Vagina (tissue), 2 donors: ENCODE data around the gene RPL22. TPM values are rescaled to one million over a fixed set of nuclear protein-coding genes. Genes with fewer than 3 reads are reported as not detected.

Experiments
- DNase-seq, 2 donors: peaks; one replicate each; pipeline ENCODE4 v3.0.0-alpha.2; 2017; ENCODE audit errors: extremely low spot score in 2 of 2
- H3K27ac ChIP-seq: fragments of 200-600 bp; sonication (generic); one replicate; pipeline ENCODE4 v1.5.1; 2019
- H3K27me3 ChIP-seq: fragments of 200-600 bp; sonication (generic); one replicate; pipeline ENCODE4 v1.5.1; 2019
- H3K36me3 ChIP-seq, 2 donors: fragments of 200-600 bp; sonication (generic); one replicate each; pipeline ENCODE4 v1.5.1; 2017 to 2019
- H3K4me1 ChIP-seq: fragments of 200-600 bp; sonication (generic); one replicate; pipeline ENCODE4 v1.5.1; 2019
- H3K4me3 ChIP-seq, 2 donors: fragments of 200-600 bp; sonication (generic); 1 replicate in 1 of 2; 2 replicates in 1 of 2; pipeline ENCODE4 v1.5.1; 2016 to 2019
- H3K9me3 ChIP-seq: fragments of 200-600 bp; sonication (generic); one replicate; pipeline ENCODE4 v1.5.1; 2019
- CTCF ChIP-seq, 3 experiments: fragments of 450-650 bp in 2 of 3; fragments of 200-600 bp in 1 of 3; sonication (generic) in 1 of 3; IDR thresholded peaks; one replicate each; pipeline ENCODE4 v1.5.1; 2017 to 2019; ENCODE audit warnings: antibody characterized with exemption in 3 of 3, mild to moderate bottlenecking in 2 of 3, moderate library complexity in 2 of 3
- POLR2A ChIP-seq, 2 donors: fragments of 450-650 bp; IDR thresholded peaks; one replicate each; pipeline ENCODE4 v1.6.1; 2017; ENCODE audit warnings: antibody characterized with exemption in 2 of 2, mild to moderate bottlenecking in 2 of 2, moderate library complexity in 2 of 2
- POLR2AphosphoS5 ChIP-seq, 2 donors: sonication (generic); formaldehyde crosslinking; IDR thresholded peaks; one replicate each; pipeline ENCODE4 v1.9.0; 2017; ENCODE audit warnings: antibody characterized with exemption in 2 of 2, mild to moderate bottlenecking in 2 of 2, low read depth in 1 of 2; ENCODE audit not compliant: insufficient read depth in 1 of 2
- intact Hi-C: fragments of 100-400 bp; cut with DNase I; formaldehyde crosslinking; loops from one replicate; pipeline ENCODE4 v1.15.1; 2023
- total RNA-seq: library from RNA; depleted of rRNA; stranded (reverse); fragments of >200 nt; gene quantifications from one replicate; pipeline ENCODE4 v1.2.3, GENCODE V29; 2016

RPL22 gene
- total RNA-seq, 1 donor from 2014 or later, result 154 TPM

GRCh38 chr1:6246497-6247467 is 47.4 kb upstream of the RPL22 start:
- TF ChIP-seq POLR2A (IDR thresholded peaks at IDR 0.05) (no peak), POLR2AphosphoS5 (IDR thresholded peaks at IDR 0.05; ENCODE audit: insufficient read depth in 1 of 2, low read depth in 1 of 2) (peak; percentile 29 to 39), CTCF (IDR thresholded peaks at IDR 0.05) (peak; percentile 93 to 97 (median 97))
- intact Hi-C loops, result loop anchor here (5.0 to 10.0 kb wide), 3 partner anchors 101 to 188 kb away; no protein-coding TSS in a partner anchor
- no peak for DNase-seq
- no peak overlapping the region for H3K27ac ChIP-seq
- no peak overlapping the region for H3K4me3 ChIP-seq
- no peaks in the 10 kb centered on the region for H3K9me3 ChIP-seq
- H3K4me1 ChIP-seq, result peaks cover 30% of the 10 kb centered on the region
- peaks cover 25% of the 10 kb centered on the region for H3K27me3 ChIP-seq
- H3K36me3 ChIP-seq, result no peaks in the 10 kb centered on the region

GRCh38 chr1:6245869-6246496 is 46.6 kb upstream of the RPL22 start:
- H3K27me3 ChIP-seq, result peaks cover 27% of the 10 kb centered on the region
- no peaks in the 10 kb centered on the region for H3K9me3 ChIP-seq
- no peak for DNase-seq
- TF ChIP-seq CTCF (IDR thresholded peaks at IDR 0.05), result no peak
- TF ChIP-seq POLR2A (IDR thresholded peaks at IDR 0.05), result no peak
- H3K27ac ChIP-seq, result no peak overlapping the region
- no peak overlapping the region for H3K4me3 ChIP-seq
- peaks cover 37% of the 10 kb centered on the region for H3K4me1 ChIP-seq
- intact Hi-C loops, result loop anchor here (5.0 to 10.0 kb wide), 3 partner anchors 101 to 189 kb away; no protein-coding TSS in a partner anchor
- no peaks in the 10 kb centered on the region for H3K36me3 ChIP-seq

GRCh38 chr1:6245086-6245868 is 45.9 kb upstream of the RPL22 start:
- intact Hi-C loops, result loop anchor here (5.0 to 10.0 kb wide), 3 partner anchors 102 to 190 kb away; no protein-coding TSS in a partner anchor
- no peak for TF ChIP-seq POLR2A (IDR thresholded peaks at IDR 0.05)
- TF ChIP-seq CTCF (IDR thresholded peaks at IDR 0.05), result peak; percentile 69 to 85 (median 80)
- Histone ChIP-seq H3K4me3 (no peak overlapping the region), H3K36me3 (no peaks in the 10 kb centered on the region), H3K27me3 (peaks cover 27% of the 10 kb centered on the region), H3K27ac (no peak overlapping the region), H3K9me3 (no peaks in the 10 kb centered on the region), H3K4me1 (peaks cover 37% of the 10 kb centered on the region)
- no peak for DNase-seq

- Histone ChIP-seq H3K27ac (no peak overlapping the region), H3K4me3 (no peak overlapping the region), H3K4me1 (peaks cover 37% of the 10 kb centered on the region), H3K9me3 (no peaks in the 10 kb centered on the region), H3K27me3 (peaks cover 27% of the 10 kb centered on the region), H3K36me3 (no peaks in the 10 kb centered on the region)
- no peak for TF ChIP-seq POLR2A (IDR thresholded peaks at IDR 0.05)
- TF ChIP-seq POLR2AphosphoS5 (IDR thresholded peaks at IDR 0.05; ENCODE audit: insufficient read depth in 1 of 2, low read depth in 1 of 2), result no peak
- TF ChIP-seq CTCF (IDR thresholded peaks at IDR 0.05), result no peak
- intact Hi-C loops, result loop anchor here (5.0 to 10.0 kb wide), 4 partner anchors 103 to 192 kb away; no protein-coding TSS in a partner anchor
- no peak for DNase-seq
These were observed 45.1 kb upstream of the RPL22 start for GRCh38 chr1:6244401-6245049.
